ENCODE results near the gene ZNF684.
"Not testable (repeated sequence)": the region's sequence is repeated elsewhere in the genome, so short reads cannot be mapped to it uniquely, and the experiment has no call there.

The ZNF684 gene

DNA sequence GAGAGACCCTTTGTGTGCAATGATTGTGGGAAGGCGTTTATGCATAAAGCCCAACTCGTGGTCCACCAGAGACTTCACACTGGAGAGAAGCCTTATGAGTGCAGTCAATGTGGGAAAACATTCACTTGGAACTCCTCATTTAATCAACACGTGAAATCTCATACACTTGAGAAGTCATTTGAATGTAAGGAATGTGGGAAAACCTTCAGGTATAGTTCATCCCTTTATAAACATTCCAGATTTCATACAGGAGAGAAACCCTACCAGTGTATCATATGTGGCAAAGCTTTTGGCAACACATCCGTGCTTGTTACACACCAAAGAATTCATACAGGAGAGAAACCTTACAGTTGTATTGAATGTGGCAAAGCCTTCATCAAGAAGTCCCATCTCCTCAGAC is 15.5 kb downstream of the ZNF684 start:
- no peak for DNase-seq (ENCODE audit: low read depth)
- H3K4me3 ChIP-seq (ENCODE audit: control insufficient read depth, low read depth, low read length), result no peak overlapping the region
- TF ChIP-seq, protein P1, sequence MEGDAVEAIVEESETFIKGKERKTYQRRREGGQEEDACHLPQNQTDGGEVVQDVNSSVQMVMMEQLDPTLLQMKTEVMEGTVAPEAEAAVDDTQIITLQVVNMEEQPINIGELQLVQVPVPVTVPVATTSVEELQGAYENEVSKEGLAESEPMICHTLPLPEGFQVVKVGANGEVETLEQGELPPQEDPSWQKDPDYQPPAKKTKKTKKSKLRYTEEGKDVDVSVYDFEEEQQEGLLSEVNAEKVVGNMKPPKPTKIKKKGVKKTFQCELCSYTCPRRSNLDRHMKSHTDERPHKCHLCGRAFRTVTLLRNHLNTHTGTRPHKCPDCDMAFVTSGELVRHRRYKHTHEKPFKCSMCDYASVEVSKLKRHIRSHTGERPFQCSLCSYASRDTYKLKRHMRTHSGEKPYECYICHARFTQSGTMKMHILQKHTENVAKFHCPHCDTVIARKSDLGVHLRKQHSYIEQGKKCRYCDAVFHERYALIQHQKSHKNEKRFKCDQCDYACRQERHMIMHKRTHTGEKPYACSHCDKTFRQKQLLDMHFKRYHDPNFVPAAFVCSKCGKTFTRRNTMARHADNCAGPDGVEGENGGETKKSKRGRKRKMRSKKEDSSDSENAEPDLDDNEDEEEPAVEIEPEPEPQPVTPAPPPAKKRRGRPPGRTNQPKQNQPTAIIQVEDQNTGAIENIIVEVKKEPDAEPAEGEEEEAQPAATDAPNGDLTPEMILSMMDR (conservative IDR thresholded peaks at IDR 0.05; ENCODE audit: control insufficient read depth, insufficient read depth, low read depth, low read length), result no peak

DNA sequence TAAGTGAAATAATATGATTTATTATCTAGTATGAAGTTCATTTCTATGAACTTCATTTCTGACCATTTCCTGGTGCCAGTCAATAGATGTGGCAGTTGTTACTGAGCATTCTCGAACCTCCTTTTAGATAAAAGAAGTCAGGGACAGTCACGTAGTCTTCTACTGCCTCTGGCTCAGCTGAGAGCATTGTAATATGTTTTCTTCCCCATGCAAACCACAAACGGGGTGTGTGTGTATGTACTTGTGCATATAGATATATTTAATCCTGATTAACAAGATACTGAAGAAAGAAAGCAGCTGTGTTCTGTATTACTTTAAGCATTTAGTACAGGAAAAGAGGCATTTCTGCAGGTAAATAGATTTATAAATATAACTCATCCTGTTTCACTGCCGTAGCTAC is 21.6 kb downstream of the ZNF684 start:
- TF ChIP-seq, protein P1 (conservative IDR thresholded peaks at IDR 0.05; ENCODE audit: control insufficient read depth, insufficient read depth, low read depth, low read length), result no peak
- DNase-seq (ENCODE audit: low read depth), result no peak
- no peak overlapping the region for H3K4me3 ChIP-seq (ENCODE audit: control insufficient read depth, low read depth, low read length)

DNA sequence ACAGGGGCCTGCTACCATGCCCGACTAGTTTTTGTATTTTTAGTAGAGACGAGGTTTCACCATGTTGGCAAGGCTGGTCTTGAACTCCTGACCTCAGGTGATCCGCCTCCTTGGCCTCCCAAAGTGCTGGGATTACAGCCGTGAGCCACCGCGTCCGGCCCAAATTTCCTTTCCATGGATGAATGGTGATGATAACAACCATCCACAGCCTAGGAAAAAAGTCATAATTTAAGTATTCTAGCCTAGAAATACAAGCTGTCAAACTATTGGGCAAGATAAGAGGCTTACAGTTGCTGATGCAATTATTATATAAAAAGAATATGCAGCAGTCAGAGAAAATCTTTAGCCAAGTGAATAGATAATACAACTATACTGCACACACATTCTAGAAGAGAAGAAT is 23.4 kb downstream of the ZNF684 start:
- DNase-seq (ENCODE audit: low read depth); H3K4me3 ChIP-seq (ENCODE audit: control insufficient read depth, low read depth, low read length): not testable (repeated sequence)

DNA sequence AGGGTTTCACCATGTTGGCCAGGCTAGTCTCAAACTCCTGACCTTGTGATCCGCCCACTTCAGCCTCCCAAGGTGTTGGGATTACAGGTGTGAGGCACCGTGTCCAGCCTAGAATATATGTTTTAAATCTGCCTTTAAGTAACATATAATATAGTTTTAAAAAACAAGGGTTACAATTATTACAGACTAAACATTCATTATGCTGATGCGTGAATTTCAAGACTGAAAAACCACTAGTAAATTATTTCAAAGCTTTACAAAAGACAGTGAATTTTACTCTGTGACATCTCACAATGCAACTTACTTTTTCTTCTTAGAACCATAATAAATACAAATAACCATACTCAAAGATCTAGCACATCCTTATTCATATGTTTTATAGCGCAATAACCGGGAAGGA is 24.7 kb downstream of the ZNF684 start:
- TF ChIP-seq, protein P1 (conservative IDR thresholded peaks at IDR 0.05; ENCODE audit: control insufficient read depth, insufficient read depth, low read depth, low read length), result no peak
- no peak for DNase-seq (ENCODE audit: low read depth)
- no peak overlapping the region for H3K4me3 ChIP-seq (ENCODE audit: control insufficient read depth, low read depth, low read length)

DNA sequence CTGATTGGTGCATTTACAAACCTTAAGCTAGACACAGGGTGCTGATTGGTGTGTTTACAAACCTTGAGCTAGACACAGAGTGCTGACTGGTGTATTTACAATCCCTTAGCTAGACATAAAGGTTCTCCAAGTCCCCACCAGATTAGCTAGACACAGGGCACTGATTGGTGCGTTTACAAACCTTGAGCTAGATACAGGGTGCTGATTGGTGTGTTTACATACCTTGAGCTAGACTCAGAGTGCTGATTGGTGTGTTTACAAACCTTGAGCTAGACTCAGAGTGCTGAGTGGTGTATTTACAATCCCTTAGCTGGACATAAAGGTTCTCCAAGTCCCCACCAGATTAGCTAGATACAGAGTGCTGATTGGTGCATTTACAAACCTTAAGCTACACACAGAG is 26.8 kb downstream of the ZNF684 start:
- not testable (repeated sequence) for DNase-seq (ENCODE audit: low read depth); H3K4me3 ChIP-seq (ENCODE audit: control insufficient read depth, low read depth, low read length)

DNA sequence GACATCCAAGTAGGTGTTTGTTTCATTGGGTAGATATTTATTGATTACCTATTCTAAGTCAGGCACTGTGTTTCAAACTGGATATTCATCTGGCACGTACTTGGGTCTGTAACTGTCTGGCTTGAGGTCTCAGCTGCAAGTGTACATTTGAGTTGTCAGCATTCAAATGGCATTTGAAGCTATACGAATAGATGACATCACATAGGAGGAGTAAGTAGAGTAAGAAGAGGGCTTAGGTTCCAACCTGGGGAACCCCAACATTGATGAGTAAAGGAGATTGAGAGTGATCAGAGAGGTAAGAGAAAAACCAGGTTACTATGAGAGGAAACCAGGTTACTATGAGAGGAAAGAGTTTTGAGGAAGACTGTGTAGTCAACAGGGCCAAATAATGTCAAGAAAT is 30.7 kb downstream of the ZNF684 start:
- no peak for DNase-seq (ENCODE audit: low read depth)
- TF ChIP-seq, protein P1 (conservative IDR thresholded peaks at IDR 0.05; ENCODE audit: control insufficient read depth, insufficient read depth, low read depth, low read length), result no peak
- no peak overlapping the region for H3K4me3 ChIP-seq (ENCODE audit: control insufficient read depth, low read depth, low read length)

DNA sequence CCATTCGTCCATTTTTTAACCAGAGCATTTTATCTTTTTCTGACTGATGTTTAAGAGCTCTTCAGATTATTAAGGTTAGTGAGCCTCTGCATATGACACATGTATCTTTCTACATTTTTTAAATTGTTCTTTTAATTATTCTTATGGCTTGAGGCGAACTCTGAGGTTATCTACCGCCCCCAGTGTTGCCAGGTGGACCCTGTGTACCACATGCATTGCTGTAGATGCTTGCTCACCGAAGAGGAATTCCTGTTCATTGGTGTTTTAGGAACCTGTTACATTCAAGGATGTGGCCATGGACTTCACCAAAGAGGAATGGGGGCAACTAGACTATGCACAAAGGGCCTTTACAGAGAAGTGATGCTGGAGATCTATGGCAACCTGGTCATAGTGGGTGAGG is 31.8 kb downstream of the ZNF684 start:
- TF ChIP-seq, protein P1 (conservative IDR thresholded peaks at IDR 0.05; ENCODE audit: control insufficient read depth, insufficient read depth, low read depth, low read length), result no peak
- no peak overlapping the region for H3K4me3 ChIP-seq (ENCODE audit: control insufficient read depth, low read depth, low read length)
- no peak for DNase-seq (ENCODE audit: low read depth)

DNA sequence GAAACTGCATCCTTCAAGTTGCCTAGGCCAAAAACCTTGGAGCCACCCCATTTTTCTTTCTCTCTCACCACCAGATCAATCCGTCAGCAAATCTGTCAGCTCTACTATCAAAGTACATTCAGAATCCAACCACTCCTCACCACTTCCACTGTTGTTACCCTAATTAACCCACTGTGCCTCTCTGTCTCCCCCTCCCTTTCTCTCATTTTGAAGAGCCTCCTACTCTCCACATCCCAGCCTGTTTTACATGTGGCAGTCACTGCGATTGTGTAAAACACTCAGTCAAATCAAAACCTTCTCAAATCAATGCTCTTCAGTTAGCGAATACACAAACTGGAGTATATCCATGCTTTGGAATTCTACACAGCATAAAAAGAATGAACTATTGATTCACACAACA is 33.1 kb downstream of the ZNF684 start:
- H3K4me3 ChIP-seq (ENCODE audit: control insufficient read depth, low read depth, low read length), result no peak overlapping the region
- TF ChIP-seq, protein P1 (conservative IDR thresholded peaks at IDR 0.05; ENCODE audit: control insufficient read depth, insufficient read depth, low read depth, low read length), result no peak
- DNase-seq (ENCODE audit: low read depth), result no peak
